ENCODE data around the gene UGCG.

GRCh38 chr9:111966861-111967291, 70.3 kb downstream of the UGCG start:
- no peak for TF ChIP-seq POLR2A (IDR thresholded peaks at IDR 0.05; ENCODE audit: low read length)
- no peak for TF ChIP-seq GATA1 (IDR thresholded peaks at IDR 0.05; ENCODE audit: low read depth, low read length)
